Fibroblast of peridontal ligament (primary cell): ENCODE results near the gene FAM78A.
"Not testable (repeated sequence)": the region's sequence is repeated elsewhere in the genome, so short reads cannot be mapped to it uniquely, and the experiment has no call there.

ENCODE experiments used
- DNase-seq: peaks from one replicate; pipeline ENCODE4 v3.0.0-alpha.2; 2010; ENCODE audit errors: extremely low read depth

Gene FAM78A

GRCh38 chr9:131281119-131281965, 5.0 kb upstream of the FAM78A start:
- DNase-seq: no peak

GRCh38 chr9:131280660-131281059, 4.3 kb upstream of the FAM78A start:
- no peak for DNase-seq

- DNase-seq: no peak
Measured at GRCh38 chr9:131279863-131280570, 3.7 kb upstream of the FAM78A start.

- no peak for DNase-seq
Measured at GRCh38 chr9:131279196-131279862, 3.0 kb upstream of the FAM78A start.

- DNase-seq: no peak
Measured at GRCh38 chr9:131278702-131279111, 2.4 kb upstream of the FAM78A start.

DNA sequence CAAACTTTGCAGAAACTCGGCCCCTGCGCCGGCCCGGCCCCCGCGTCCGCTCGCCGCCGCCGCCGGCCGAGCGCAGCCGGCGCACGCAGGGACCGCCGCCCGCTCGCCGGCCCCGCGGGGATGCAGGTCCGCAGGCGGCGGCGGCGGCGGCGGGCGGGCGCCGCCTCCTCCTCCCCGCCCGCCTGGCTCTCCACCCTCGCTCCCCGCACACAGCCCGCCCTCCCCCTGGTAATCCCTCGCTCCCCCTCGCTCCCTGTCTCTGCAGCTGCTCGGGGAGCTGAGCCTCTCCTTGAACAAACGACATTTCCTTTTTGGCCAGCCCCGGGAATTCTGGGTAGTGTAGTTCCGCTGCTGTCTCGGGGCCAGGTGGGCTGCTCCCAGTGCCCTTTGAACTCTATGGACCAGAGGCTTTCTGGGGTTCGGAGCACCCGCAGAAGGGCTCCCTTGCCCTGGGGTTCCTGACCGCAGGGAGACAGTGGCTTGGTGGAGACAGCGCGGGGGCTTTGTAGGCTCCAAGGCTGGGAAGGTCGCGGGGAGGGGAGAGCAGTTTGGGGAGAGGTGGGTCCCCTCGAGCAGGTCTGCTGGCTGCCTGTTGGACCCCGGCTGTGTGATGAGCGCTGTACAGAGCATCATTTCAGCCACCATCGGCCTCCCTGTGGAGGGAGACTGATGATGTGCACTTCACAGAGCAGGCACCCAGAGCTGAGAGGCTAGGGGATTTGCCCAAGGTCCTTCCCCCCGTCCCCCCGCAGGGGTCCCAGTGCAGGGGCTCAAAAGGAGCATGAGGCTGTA, 1.8 kb upstream of the FAM78A start:
- DNase-seq: peak; percentile 72

DNA sequence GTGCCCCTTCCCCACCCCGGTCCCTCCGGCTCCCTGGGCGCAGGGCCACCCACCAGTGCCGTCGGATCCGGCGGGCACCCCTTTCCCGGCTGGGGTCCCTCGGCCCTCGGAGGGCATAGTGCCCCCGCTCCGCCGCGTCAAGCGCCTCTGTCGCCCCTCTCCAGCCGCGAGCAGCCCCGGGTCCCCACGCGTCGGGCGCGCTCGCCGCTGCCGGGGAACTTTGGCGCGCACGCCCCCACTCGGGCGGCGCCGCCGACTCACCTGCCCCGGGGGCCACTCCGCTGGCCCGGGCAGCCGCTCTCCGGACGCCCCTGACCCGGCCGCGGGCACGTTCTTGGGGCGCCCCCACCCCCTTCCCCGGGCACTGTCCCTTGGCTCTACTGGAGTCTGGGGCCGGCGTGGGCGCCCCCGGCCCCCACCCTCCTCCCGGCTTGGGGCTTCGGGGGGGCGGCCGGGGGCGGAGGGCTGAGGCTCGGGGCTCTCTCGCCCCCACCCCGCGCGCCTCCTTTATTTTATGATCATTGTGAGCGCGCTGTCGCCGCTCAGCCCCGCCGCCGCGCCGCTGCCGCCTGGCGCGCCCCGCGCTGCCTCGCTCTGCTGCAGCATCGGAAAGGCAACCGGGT, 1.1 kb upstream of the FAM78A start:
- DNase-seq: no peak

GRCh38 chr9:131276891-131277286, 579 bp upstream of the FAM78A start:
- no peak for DNase-seq

- DNase-seq: no peak
Measured at GRCh38 chr9:131275332-131276093, 797 bp downstream of the FAM78A start.

- no peak for DNase-seq
Measured at GRCh38 chr9:131274674-131275331, 1.5 kb downstream of the FAM78A start.

GRCh38 chr9:131273856-131274673, 2.2 kb downstream of the FAM78A start:
- DNase-seq: no peak

DNA sequence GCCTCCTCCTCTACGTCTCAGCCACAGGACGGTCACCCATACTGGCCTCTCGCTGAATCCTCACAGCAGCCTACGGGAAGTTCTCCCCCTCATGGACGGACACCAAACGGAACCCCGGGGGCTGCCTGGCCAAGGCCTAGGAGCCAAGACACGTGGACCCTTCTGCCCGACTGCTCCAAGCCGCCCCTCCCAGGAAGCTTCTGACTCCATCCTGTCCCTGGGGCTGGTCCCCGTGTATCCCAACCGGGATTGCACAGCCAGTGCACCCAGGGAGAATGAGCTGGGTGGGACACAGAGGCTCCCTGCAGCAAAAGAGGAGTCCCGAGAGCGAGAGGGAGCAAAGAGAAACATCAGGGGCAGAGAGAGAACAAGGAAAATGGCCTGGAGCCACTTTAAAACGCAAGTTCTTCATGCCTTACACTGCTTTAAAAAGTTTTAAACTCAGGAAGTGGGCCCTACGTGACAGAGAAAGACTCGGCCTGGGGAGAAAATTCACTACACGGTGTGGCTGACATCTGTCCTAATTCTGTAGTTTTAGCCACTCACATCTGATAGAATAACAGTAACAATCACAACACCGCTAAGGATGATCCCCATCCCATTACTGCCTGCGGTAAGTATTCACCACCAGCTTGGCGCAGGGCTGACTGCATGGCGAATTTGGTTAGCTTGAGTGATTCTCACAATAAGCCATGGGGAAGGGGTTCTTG, 3.0 kb downstream of the FAM78A start:
- no peak for DNase-seq

GRCh38 chr9:131272212-131272611, 4.1 kb downstream of the FAM78A start:
- DNase-seq: no peak

DNA sequence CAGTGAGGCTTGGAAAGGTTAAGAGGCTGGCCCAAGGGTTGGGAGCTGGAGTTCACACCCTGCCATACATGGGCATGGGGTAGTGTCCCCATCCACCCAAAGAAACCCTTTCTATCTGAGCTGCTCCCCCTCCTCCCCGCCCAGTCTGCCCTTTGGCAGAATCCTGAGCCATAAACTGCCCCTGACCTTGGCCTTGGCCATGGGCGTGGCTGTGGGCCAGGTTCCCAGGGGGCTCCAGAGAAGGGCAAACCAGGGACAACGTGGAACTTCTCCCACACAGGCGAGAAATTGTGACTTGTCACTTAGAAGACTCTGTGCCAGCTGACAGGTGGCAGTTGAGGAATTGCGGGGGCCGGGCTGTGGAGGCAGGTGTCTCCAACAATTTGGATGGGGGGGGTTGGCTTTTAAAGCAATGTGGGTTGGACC, 4.8 kb downstream of the FAM78A start:
- DNase-seq: no peak

DNA sequence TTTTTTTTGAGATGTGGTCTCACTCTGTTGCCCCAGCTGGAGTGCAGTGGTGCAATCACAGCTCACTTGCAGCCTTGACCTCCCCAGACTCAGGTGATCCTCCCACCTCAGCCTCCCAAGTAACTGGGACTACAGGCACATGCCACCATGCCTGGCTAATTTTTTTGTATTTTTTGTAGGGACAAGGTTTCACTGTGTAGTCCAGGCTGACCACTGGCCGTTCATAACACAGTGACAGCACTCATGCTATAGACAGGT, 5.4 kb downstream of the FAM78A start:
- DNase-seq: not testable (repeated sequence)

- no peak for DNase-seq
Measured at GRCh38 chr9:131270171-131271015, 5.9 kb downstream of the FAM78A start.

GRCh38 chr9:131266266-131267229, 9.8 kb downstream of the FAM78A start:
- DNase-seq: no peak
